GM12878 (cell line): ENCODE data around the gene FAM89B. TPM values are rescaled to one million over a fixed set of nuclear protein-coding genes. Genes with fewer than 3 reads are reported as not detected.
"Not testable (repeated sequence)": the region's sequence is repeated elsewhere in the genome, so short reads cannot be mapped to it uniquely, and the experiment has no call there.

Experiments used
- ATAC-seq: fragments of 200-7000 bp; cut with Tn5 transposase; 3 replicates; pipeline ENCODE4 v1.9.1; 2020; ENCODE audit warnings: mild to moderate bottlenecking, moderate library complexity
- BruUV-seq: library from RNA; stranded (reverse); fragments of 400-500 nt; replicated peaks from 2 replicates; lab custom pipeline; 2021; lab: Mats Ljungman, UMichigan
- CTCF ChIA-PET: fragments of 300-600 bp; sonication (Branson Sonifier 250); formaldehyde crosslinking; extraction: SDS; loops from one replicate; lab custom pipeline; 2021; ENCODE audit warnings: inconsistent platforms; lab: Yijun Ruan, JAX
- POLR2A ChIA-PET: fragments of 350-600 bp; formaldehyde crosslinking; extraction: SDS; loops from one replicate; lab custom pipeline; 2021; ENCODE audit warnings: inconsistent platforms; lab: Charles Lee
- RAD21 ChIA-PET: fragments of 300-600 bp; sonication (Branson Sonifier 250); formaldehyde crosslinking; loops from one replicate; lab custom pipeline; 2023; ENCODE audit warnings: antibody characterized with exemption; ENCODE audit not compliant: unreplicated experiment; lab: Charles Lee
- SMC1A ChIA-PET: fragments of 300-600 bp; sonication (Branson Sonifier 250); formaldehyde crosslinking; loops from one replicate; lab custom pipeline; 2023; ENCODE audit not compliant: unreplicated experiment, uncharacterized antibody; lab: Charles Lee
- DNase-seq: peaks from one replicate; pipeline ENCODE4 v3.0.0-alpha.2; 2011; ENCODE audit warnings: low read depth, low spot score
- FAIRE-seq: peaks from 3 replicates; lab custom pipeline; 2011; peaks lifted over from hg19 to GRCh38; lab: Jason Lieb, UNC
- H2AFZ ChIP-seq: 2 replicates; pipeline ENCODE4 v1.6.0; 2011; ENCODE audit warnings: low read depth, low read length, control low read depth; ENCODE audit not compliant: control insufficient read depth
- H3K27ac ChIP-seq: 2 replicates; pipeline ENCODE4 v1.5.1; 2011; ENCODE audit warnings: control low read depth; ENCODE audit not compliant: control insufficient read depth, insufficient read depth
- H3K27me3 ChIP-seq, 2 experiments: replicated peaks in 1 of 2; 2 replicates each; pipeline versions ENCODE4 v1.6.0 to v1.6.1; 2011; ENCODE audit warnings: low read length in 1 of 2; ENCODE audit not compliant: control insufficient read depth in 2 of 2, insufficient read depth in 2 of 2
- H3K36me3 ChIP-seq, 2 experiments: 2 replicates each; pipeline ENCODE4 v1.5.1; 2011; ENCODE audit warnings: low read length in 1 of 2; ENCODE audit not compliant: control insufficient read depth in 2 of 2, insufficient read depth in 2 of 2
- H3K4me1 ChIP-seq: 2 replicates; pipeline ENCODE4 v1.6.1; 2011; ENCODE audit warnings: mild to moderate bottlenecking, low read length, moderate library complexity, mixed read lengths; ENCODE audit not compliant: control insufficient read depth, insufficient read depth
- H3K4me2 ChIP-seq: 2 replicates; pipeline ENCODE4 v1.6.0; 2011; ENCODE audit warnings: control low read depth; ENCODE audit not compliant: control insufficient read depth, insufficient read depth
- H3K4me3 ChIP-seq: fragments of 200-600 bp; sonication (generic); 2 replicates; pipeline ENCODE4 v1.5.1; 2016
- H3K79me2 ChIP-seq: 2 replicates; pipeline ENCODE4 v1.6.0; 2011; ENCODE audit warnings: low read length; ENCODE audit not compliant: control insufficient read depth, insufficient read depth
- H3K9ac ChIP-seq: 2 replicates; pipeline ENCODE4 v1.8.0; 2011; ENCODE audit warnings: low read length, control low read depth, mixed read lengths; ENCODE audit not compliant: control insufficient read depth, insufficient read depth
- H3K9me3 ChIP-seq: replicated peaks from 3 replicates; pipeline ENCODE4 v1.5.1; 2011; ENCODE audit warnings: mild to moderate bottlenecking, low read length; ENCODE audit not compliant: control insufficient read depth, insufficient read depth
- H4K20me1 ChIP-seq: 2 replicates; pipeline ENCODE4 v1.6.0; 2011; ENCODE audit not compliant: control insufficient read depth, insufficient read depth
- BCL11A ChIP-seq: IDR thresholded peaks from 2 replicates; pipeline ENCODE4 v1.6.1; 2011; ENCODE audit warnings: low read depth, low read length
- DPF2 ChIP-seq: fragments of 450-650 bp; IDR thresholded peaks from 2 replicates; pipeline ENCODE4 v1.6.1; 2017; ENCODE audit warnings: mild to moderate bottlenecking
- LARP7 ChIP-seq: fragments of 450-650 bp; IDR thresholded peaks from 2 replicates; pipeline ENCODE4 v1.6.1; 2017; ENCODE audit warnings: mild to moderate bottlenecking
- MEF2B ChIP-seq: fragments of 450-650 bp; IDR thresholded peaks from 2 replicates; pipeline ENCODE4 v1.6.1; 2018; ENCODE audit warnings: mild to moderate bottlenecking, moderate library complexity; ENCODE audit not compliant: partially characterized antibody, poor library complexity, severe bottlenecking
- NR2F1 ChIP-seq: fragments of 450-650 bp; conservative IDR thresholded peaks from 2 replicates; pipeline ENCODE4 v1.6.1; 2017; ENCODE audit warnings: mild to moderate bottlenecking
- RFX5 ChIP-seq: IDR thresholded peaks from 2 replicates; pipeline ENCODE4 v1.6.1; 2011; ENCODE audit warnings: low read depth, low read length, improper control_type of control experiment
- SRF ChIP-seq, 2 experiments: IDR thresholded peaks; 2 replicates each; pipeline ENCODE4 v1.6.1; 2011; ENCODE audit warnings: low read depth in 2 of 2, low read length in 2 of 2, mild to moderate bottlenecking in 1 of 2, moderate library complexity in 1 of 2
- TARDBP ChIP-seq: IDR thresholded peaks from 2 replicates; pipeline ENCODE4 v1.6.1; 2016; ENCODE audit warnings: borderline replicate concordance
- TCF3 ChIP-seq: IDR thresholded peaks from 2 replicates; pipeline ENCODE4 v1.6.1; 2012; ENCODE audit warnings: low read depth, mild to moderate bottlenecking, low read length, borderline replicate concordance; ENCODE audit not compliant: insufficient read depth
- YBX1 ChIP-seq: fragments of 450-650 bp; IDR thresholded peaks from 2 replicates; pipeline ENCODE4 v1.6.1; 2016; ENCODE audit warnings: antibody characterized with exemption
- ZNF207 ChIP-seq: fragments of 450-650 bp; IDR thresholded peaks from 2 replicates; pipeline ENCODE4 v1.6.1; 2014; ENCODE audit warnings: antibody characterized with exemption, mild to moderate bottlenecking, borderline replicate concordance
- ZNF24 ChIP-seq: fragments of 450-650 bp; IDR thresholded peaks from 2 replicates; pipeline ENCODE4 v1.6.1; 2017; ENCODE audit warnings: antibody characterized with exemption, mild to moderate bottlenecking
- WGBS: methylation state at CpG from one replicate; pipeline ENCODE4 v1.1.6; 2016; ENCODE audit warnings: low lambda C conversion rate; ENCODE audit not compliant: insufficient replicate concordance, insufficient coverage; ENCODE audit errors: missing lambda C conversion rate; 5-methylcytosine and 5-hydroxymethylcytosine counted together
- in situ Hi-C: fragments of 300-500 bp; cut with MboI; formaldehyde crosslinking; loops from 9 replicates; pipeline ENCODE4 v1.14.3; 2018; ENCODE audit warnings: mixed read lengths
- intact Hi-C: fragments of 100-400 bp; cut with micrococcal nuclease; formaldehyde crosslinking; loops from one replicate; pipeline ENCODE4 v1.14.2; 2022; ENCODE audit not compliant: unreplicated experiment
- polyA plus RNA-seq, 11 experiments: library from polyadenylated mRNA; depleted of rRNA in 4 of 11; unstranded in 6 of 11; stranded (reverse) in 5 of 11; fragments of >200 nt; fragmentation: Nextera tagmentation in 4 of 11; fragmentation: Illumina TruSeq in 1 of 11; extraction: Ambion mirVana in 4 of 11; extraction: Trizol in 1 of 11; gene quantifications; 1 replicate in 1 of 11; 2 replicates in 10 of 11; pipeline versions ENCODE4 v1.2.1 to v1.2.3, GENCODE V29; 2011 to 2016; ENCODE audit warnings: inconsistent platforms in 2 of 11, missing spikeins in 2 of 11, low read depth in 1 of 11
- total RNA-seq, 4 experiments: library from RNA; depleted of rRNA in 3 of 4; stranded (reverse); fragments of >200 nt in 3 of 4; fragmentation: Illumina TruSeq in 1 of 4; extraction: Trizol in 1 of 4; gene quantifications; 2 replicates each; pipeline versions ENCODE4 v1.2.1 to v1.2.3, GENCODE V29; 2013 to 2021
- TF ChIP-seq, protein P1 (sequence below): fragments of 150-350 bp; IDR thresholded peaks from 2 replicates; pipeline ENCODE4 v1.6.1; 2014; ENCODE audit warnings: mild to moderate bottlenecking, low read depth, low read length
- TF ChIP-seq, protein P2 (sequence below): fragments of 450-650 bp; IDR thresholded peaks from 2 replicates; pipeline ENCODE4 v1.6.1; 2016; ENCODE audit warnings: mild to moderate bottlenecking

Gene FAM89B
- total and polyA plus RNA-seq, 10 of the 15 experiments (the other 5 are each of a cell fraction or from before 2014, with no cell fraction given), result 0.34 to 36.7 (median 9.8) TPM

DNA sequence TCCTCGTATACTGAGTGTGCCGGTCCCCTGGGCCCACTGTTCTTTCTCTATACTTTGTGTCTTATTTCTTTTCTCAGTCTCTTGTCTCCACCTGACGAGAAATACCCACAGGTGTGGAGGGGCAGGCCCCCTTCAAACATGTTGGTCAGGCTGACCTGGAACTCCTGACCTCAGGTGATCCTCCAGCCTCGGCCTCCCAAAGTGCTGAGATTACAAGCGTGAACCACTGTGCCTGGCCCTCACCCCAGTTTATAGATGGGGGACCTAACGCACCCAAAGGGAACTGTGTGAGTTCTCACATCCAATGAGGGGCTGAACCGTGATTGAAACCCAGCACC is 48.7 kb upstream of the FAM89B start:
- H3K9me3 ChIP-seq, DNase-seq, intact Hi-C loops, H4K20me1 ChIP-seq: not testable (repeated sequence)
- Histone ChIP-seq H3K4me2 (peak overlapping the region; percentile 80), H3K4me3 (peak overlapping the region; percentile 26; the same call in 1 of the 2 replicates), H3K36me3 (peaks cover 0 to 13% of the 10 kb centered on the region in 2 experiments; a peak in 2 of 4 replicates)
- WGBS, result 26% methylated on average over 7 of the region's 7 CpGs
- RAD21 ChIA-PET, result interaction anchor here (1.2 to 2.0 kb wide), 2 partner anchors 17 to 49 kb away, joined by 3 to 6 read pairs; partner anchors contain the start of gene FAM89B
- peak; percentile 80 for TF ChIP-seq MEF2B
- TF ChIP-seq, all 136 proteins: peak for 1; not testable (repeated sequence) for 135
- ChIA-PET POLR2A (interaction anchor here (1.5 to 2.5 kb wide), 2 partner anchors 17 to 47 kb away, joined by 6 to 13 read pairs; partner anchors contain the start of gene ZNRD2), CTCF (interaction anchor here (1.6 kb wide), 1 partner anchor 17 kb away, joined by 3 read pairs; no protein-coding TSS in a partner anchor)
- Histone ChIP-seq H3K27ac (peak overlapping the region; percentile 17), H2AFZ (peak overlapping the region; percentile 77), H3K4me1 (peaks cover 25% of the 10 kb centered on the region), H3K79me2 (peaks cover 15% of the 10 kb centered on the region), H3K9ac (peak overlapping the region; percentile 16; the same call in 1 of the 2 replicates)
- H3K27me3 ChIP-seq, SMC1A ChIA-PET, FAIRE-seq, ATAC-seq, in situ Hi-C loops, BruUV-seq: not testable (repeated sequence)

DNA sequence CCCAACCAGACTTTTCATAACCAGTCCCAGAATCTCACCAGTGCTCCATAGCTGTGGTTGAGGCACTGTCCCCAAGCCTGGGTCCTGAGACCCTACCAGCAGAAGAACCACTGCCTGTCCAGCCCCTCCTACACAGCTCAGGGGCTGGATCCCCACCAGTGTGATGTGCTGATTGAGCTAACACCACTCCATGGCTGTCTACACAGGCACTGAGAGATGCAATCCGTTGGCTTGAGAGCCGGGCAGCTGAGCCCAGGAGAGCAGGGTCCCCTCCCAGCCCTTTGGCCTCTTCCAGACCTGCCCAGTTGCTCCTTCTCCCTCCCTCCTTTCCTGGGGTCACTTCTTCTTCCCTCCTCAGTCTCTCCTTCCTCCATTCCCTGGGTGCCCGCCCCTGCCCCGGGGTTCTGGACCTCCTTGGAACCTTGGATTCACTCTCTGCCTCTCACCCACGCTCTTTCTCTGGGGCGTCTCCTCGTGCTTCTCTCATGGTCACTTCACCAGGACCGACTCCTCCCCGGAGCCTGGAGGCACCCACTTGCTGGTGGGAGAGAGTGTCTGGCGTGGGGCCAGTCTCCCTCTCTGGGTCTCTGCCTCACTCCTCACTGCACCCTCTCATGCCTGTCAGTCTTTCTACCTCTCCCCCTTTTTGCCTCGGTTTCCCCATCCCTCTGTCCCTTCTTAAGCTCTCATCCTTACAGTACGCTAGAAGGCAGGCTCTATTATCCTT is 48.2 kb upstream of the FAM89B start:
- Histone ChIP-seq H4K20me1 (no peaks in the 10 kb centered on the region), H3K27ac (peak overlapping the region; percentile 17), H3K27me3 (no peaks in the 10 kb centered on the region), H3K79me2 (peaks cover 15% of the 10 kb centered on the region), H2AFZ (peak overlapping the region; percentile 77), H3K36me3 (peaks cover 0 to 13% of the 10 kb centered on the region in 2 experiments; a peak in 3 of 4 replicates), H3K4me3 (peak overlapping the region; percentile 44; the same call in 1 of the 2 replicates), H3K4me1 (peaks cover 25% of the 10 kb centered on the region), H3K4me2 (peak overlapping the region; percentile 80), H3K9ac (no peak overlapping the region; the same call in 1 of the 2 replicates), H3K9me3 (no peaks in the 10 kb centered on the region)
- POLR2A ChIA-PET, result interaction anchor here (0.8 to 2.5 kb wide), 9 partner anchors 12 to 143 kb away, joined by 3 to 13 read pairs (median 4); partner anchors contain the start of genes PCNX3 and ZNRD2
- DNase-seq (no peak), FAIRE-seq (no peak), ATAC-seq (peak; percentile 22)
- CTCF ChIA-PET, result interaction anchor here (1.1 to 3.5 kb wide), 5 partner anchors 17 to 108 kb away, joined by 3 to 18 read pairs (median 5); no protein-coding TSS in a partner anchor
- 78% methylated on average over 12 of the region's 12 CpGs for WGBS
- RAD21 ChIA-PET, result interaction anchor here (1.0 to 2.0 kb wide), 5 partner anchors 14 to 105 kb away, joined by 3 to 8 read pairs (median 4); partner anchors contain the start of gene FAM89B
- SMC1A ChIA-PET, result interaction anchor here (0.7 to 2.1 kb wide), 2 partner anchors 14 to 16 kb away, joined by 3 to 7 read pairs; no protein-coding TSS in a partner anchor
- in situ Hi-C loops, result no loop called here
- intact Hi-C loops, result no loop called here
- no TSS peak for BruUV-seq
- TF ChIP-seq SRF (IDR thresholded peaks at IDR 0.05; ENCODE audit: low read depth in 2 of 2, low read length in 2 of 2) (no peak), ZNF24 (no peak), BCL11A (no peak), ZNF207 (no peak), DPF2 (no peak), YBX1 (no peak), NR2F1 (no peak), LARP7 (0 out of 2 replicates have a peak, but pooled peaks have one; percentile 22), TCF3 (no peak), RFX5 (no peak), TARDBP (no peak)
- TF ChIP-seq, protein P1, sequence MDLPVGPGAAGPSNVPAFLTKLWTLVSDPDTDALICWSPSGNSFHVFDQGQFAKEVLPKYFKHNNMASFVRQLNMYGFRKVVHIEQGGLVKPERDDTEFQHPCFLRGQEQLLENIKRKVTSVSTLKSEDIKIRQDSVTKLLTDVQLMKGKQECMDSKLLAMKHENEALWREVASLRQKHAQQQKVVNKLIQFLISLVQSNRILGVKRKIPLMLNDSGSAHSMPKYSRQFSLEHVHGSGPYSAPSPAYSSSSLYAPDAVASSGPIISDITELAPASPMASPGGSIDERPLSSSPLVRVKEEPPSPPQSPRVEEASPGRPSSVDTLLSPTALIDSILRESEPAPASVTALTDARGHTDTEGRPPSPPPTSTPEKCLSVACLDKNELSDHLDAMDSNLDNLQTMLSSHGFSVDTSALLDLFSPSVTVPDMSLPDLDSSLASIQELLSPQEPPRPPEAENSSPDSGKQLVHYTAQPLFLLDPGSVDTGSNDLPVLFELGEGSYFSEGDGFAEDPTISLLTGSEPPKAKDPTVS, result no peak
- TF ChIP-seq, protein P2, sequence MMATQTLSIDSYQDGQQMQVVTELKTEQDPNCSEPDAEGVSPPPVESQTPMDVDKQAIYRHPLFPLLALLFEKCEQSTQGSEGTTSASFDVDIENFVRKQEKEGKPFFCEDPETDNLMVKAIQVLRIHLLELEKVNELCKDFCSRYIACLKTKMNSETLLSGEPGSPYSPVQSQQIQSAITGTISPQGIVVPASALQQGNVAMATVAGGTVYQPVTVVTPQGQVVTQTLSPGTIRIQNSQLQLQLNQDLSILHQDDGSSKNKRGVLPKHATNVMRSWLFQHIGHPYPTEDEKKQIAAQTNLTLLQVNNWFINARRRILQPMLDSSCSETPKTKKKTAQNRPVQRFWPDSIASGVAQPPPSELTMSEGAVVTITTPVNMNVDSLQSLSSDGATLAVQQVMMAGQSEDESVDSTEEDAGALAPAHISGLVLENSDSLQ, result peak; percentile 37; the same call in 1 of the 2 replicates
